Mesothelial cell of epicardium (in vitro differentiated cells): ENCODE results near the gene ATG4C. TPM values are rescaled to one million over a fixed set of nuclear protein-coding genes. Genes with fewer than 3 reads are reported as not detected.

Experiments
- DNase-seq, 2 experiments: peaks; one replicate each; pipeline ENCODE4 v3.0.0; 2021; ENCODE audit warnings: low spot score in 2 of 2; ENCODE audit not compliant: unreplicated experiment in 2 of 2
- H3K27ac Mint-ChIP-seq: 2 replicates; pipeline ENCODE4 v1.8.0; 2021; ENCODE audit warnings: mixed read lengths
- H3K27me3 Mint-ChIP-seq: 2 replicates; pipeline ENCODE4 v1.8.0; 2021; ENCODE audit warnings: low read depth, mixed read lengths
- H3K36me3 Mint-ChIP-seq: 2 replicates; pipeline ENCODE4 v1.8.0; 2021; ENCODE audit warnings: mixed read lengths
- H3K4me1 Mint-ChIP-seq: 2 replicates; pipeline ENCODE4 v1.8.0; 2021; ENCODE audit warnings: mixed read lengths
- H3K4me3 Mint-ChIP-seq: 2 replicates; pipeline ENCODE4 v1.8.0; 2021; ENCODE audit warnings: mild to moderate bottlenecking, moderate library complexity, mixed read lengths
- H3K9me3 Mint-ChIP-seq: 2 replicates; pipeline ENCODE4 v1.8.0; 2021; ENCODE audit warnings: mixed read lengths
- total RNA-seq: library from RNA; stranded (reverse); gene quantifications from 3 replicates; pipeline ENCODE4 v1.2.1, GENCODE V29; 2021
- TF ChIP-seq, protein P1 (sequence below): fragments of 200-600 bp; sonication (generic); IDR thresholded peaks from one replicate; pipeline ENCODE4 v1.5.0; 2021; ENCODE audit warnings: antibody characterized with exemption; ENCODE audit not compliant: unreplicated experiment

The ATG4C gene
- total RNA-seq, 1 donor from 2014 or later: 11.4 TPM

DNA sequence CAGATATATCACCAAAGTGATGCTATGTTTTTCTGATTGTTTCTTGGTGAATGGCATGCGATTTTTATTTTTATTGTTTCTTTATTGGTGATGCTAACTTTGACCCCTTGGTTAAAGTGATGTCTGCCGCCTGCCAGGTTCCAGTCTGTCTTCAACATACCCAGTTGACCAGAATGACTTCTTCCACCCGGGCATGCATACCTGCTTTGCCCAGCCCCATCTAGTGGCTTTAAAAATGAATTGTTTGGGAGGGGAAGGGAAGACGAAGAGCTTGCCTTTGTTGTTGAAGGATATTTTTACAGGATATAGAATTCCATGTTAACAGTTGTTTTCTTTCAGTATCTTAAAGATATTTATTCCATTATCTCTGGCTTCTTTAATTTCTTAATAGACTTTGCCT, 65.1 kb downstream of the ATG4C start:
- Mint-ChIP-seq H3K27me3 (no peaks in the 10 kb centered on the region), H3K9me3 (peaks cover 4% of the 10 kb centered on the region), H3K4me1 (peaks cover 4% of the 10 kb centered on the region), H3K4me3 (no peak overlapping the region), H3K27ac (no peak overlapping the region), H3K36me3 (peaks cover 8% of the 10 kb centered on the region)
- DNase-seq: no peak
- TF ChIP-seq, protein P1, sequence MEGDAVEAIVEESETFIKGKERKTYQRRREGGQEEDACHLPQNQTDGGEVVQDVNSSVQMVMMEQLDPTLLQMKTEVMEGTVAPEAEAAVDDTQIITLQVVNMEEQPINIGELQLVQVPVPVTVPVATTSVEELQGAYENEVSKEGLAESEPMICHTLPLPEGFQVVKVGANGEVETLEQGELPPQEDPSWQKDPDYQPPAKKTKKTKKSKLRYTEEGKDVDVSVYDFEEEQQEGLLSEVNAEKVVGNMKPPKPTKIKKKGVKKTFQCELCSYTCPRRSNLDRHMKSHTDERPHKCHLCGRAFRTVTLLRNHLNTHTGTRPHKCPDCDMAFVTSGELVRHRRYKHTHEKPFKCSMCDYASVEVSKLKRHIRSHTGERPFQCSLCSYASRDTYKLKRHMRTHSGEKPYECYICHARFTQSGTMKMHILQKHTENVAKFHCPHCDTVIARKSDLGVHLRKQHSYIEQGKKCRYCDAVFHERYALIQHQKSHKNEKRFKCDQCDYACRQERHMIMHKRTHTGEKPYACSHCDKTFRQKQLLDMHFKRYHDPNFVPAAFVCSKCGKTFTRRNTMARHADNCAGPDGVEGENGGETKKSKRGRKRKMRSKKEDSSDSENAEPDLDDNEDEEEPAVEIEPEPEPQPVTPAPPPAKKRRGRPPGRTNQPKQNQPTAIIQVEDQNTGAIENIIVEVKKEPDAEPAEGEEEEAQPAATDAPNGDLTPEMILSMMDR: no peak

DNA sequence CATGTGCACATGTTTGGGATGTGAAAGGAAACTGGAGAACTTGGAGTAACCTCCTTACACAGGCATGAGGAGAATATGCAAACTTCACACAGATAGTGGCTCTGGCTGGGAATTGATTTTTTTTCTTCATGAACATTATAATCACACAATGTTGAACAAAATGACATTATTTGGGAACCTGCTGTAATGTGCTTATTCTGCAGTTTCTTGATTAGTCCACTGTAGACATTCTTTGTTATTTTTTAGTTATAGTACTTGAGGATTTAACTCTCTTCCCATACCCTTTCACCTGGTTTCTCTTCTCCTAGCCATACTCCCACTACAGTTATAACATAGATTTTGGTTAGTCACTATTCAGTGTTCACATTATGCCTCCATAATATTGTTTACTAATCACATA, 68.3 kb downstream of the ATG4C start:
- Mint-ChIP-seq H3K4me1 (peaks cover 4% of the 10 kb centered on the region), H3K4me3 (no peak overlapping the region), H3K27ac (no peak overlapping the region), H3K36me3 (peaks cover 9% of the 10 kb centered on the region), H3K9me3 (peaks cover 4% of the 10 kb centered on the region), H3K27me3 (no peaks in the 10 kb centered on the region)
- DNase-seq: no peak
- TF ChIP-seq, protein P1: no peak

DNA sequence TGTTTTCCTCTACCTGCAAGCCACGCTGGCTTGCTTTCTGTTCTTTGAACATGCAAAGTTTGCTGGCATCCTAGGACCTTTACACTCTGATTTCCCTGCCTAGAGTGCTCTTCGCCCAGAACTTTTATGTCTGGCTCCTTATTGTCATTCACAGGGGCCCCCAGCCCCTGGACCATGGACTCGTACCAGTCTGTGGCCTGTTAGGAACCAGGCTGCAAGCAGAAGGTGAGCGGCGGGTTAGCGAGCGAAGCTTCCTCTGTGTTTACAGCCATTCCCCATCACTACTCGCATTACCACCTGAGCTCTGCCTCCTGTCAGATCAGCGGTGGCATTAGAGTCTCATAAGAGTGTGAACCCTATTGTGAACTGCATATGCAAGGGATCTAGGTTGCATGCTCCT, 73.0 kb downstream of the ATG4C start:
- Mint-ChIP-seq H3K27me3 (no peaks in the 10 kb centered on the region), H3K4me1 (peaks cover 4% of the 10 kb centered on the region), H3K4me3 (no peak overlapping the region), H3K9me3 (peaks cover 4% of the 10 kb centered on the region), H3K36me3 (peaks cover 6% of the 10 kb centered on the region), H3K27ac (no peak overlapping the region)
- DNase-seq: no peak
- TF ChIP-seq, protein P1: no peak

DNA sequence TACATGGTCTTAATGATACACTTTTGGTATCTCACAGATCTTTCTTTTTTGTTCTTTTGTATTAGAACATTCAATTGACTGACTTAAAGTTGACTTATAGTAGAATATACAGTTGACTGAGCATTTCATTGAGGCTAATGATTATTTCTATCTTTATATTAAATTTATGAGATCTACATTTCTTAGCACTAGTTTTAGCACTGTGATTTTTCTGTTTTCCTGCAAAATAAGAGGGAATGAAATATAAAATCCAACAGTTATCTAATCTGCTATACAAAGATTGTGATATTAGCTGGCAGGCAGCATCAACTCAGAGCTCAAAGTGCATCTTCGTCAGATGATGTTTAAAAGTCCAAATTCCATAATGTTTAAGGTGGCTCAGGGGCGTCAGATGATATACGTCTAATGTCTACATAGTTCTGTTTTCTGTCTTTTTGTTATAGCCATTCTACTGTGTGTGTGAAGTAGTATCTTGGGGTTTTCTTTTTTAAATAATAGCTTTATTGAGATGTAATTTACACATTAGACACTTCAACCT, 85.4 kb downstream of the ATG4C start:
- Mint-ChIP-seq H3K9me3 (no peaks in the 10 kb centered on the region), H3K4me1 (no peaks in the 10 kb centered on the region), H3K27me3 (peaks cover under 1% of the 10 kb centered on the region), H3K4me3 (no peak overlapping the region), H3K27ac (no peak overlapping the region), H3K36me3 (no peaks in the 10 kb centered on the region)
- TF ChIP-seq, protein P1: no peak
- no peak for DNase-seq

DNA sequence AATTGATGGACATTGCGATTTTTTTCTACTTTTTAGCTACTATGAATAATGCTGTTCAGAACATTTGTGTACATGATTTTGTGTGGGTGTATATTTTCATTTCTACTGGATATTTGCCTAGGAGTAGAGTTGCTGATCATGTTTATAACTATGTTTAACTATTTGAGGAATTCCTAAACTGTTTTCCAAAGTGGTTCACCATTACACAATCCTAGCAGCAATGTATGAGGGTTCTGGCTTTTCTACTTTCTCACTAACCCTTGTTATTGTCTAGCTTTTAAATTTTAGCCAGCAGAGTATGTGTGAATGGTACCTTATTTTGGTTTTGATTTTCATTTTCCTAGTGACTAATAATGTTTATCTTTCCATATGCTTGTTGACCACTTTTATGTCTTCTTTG, 86.2 kb downstream of the ATG4C start:
- no peak overlapping the region for H3K4me3 Mint-ChIP-seq
- peaks cover 6% of the 10 kb centered on the region for H3K27me3 Mint-ChIP-seq
- no peaks in the 10 kb centered on the region for H3K9me3 Mint-ChIP-seq
- no peak for DNase-seq
- H3K36me3 Mint-ChIP-seq: no peaks in the 10 kb centered on the region
- no peaks in the 10 kb centered on the region for H3K4me1 Mint-ChIP-seq
- TF ChIP-seq, protein P1: no peak
- no peak overlapping the region for H3K27ac Mint-ChIP-seq

DNA sequence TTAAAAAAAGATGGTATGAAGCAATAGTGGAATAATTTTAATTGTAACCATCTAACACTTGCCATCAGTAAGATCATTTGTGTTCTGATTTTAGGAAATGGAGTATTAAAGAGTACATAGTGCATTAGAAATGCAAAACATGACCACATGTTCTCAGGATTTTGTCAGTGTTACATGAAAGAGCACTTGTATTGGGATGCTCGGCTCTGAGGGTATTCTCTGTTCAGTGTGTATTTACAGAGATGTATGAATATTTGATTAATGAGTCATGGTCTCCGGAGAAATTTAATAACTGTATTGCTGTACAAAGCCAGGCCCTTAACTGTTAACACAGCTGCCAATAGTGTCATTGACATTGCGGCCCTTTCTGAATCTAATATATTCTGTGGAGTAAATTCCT, 91.7 kb downstream of the ATG4C start:
- Mint-ChIP-seq H3K36me3 (no peaks in the 10 kb centered on the region), H3K4me3 (no peak overlapping the region), H3K27me3 (peaks cover 33% of the 10 kb centered on the region), H3K9me3 (peaks cover 17% of the 10 kb centered on the region), H3K27ac (no peak overlapping the region), H3K4me1 (no peaks in the 10 kb centered on the region)
- TF ChIP-seq, protein P1: no peak
- DNase-seq: no peak
